GM12878 (cell line): ENCODE results near the gene SSRP1. TPM values are rescaled to one million over a fixed set of nuclear protein-coding genes. Genes with fewer than 3 reads are reported as not detected.

Source experiments
- ATAC-seq: fragments of 200-7000 bp; cut with Tn5 transposase; 3 replicates; pipeline ENCODE4 v1.9.1; 2020; ENCODE audit warnings: mild to moderate bottlenecking, moderate library complexity
- BruUV-seq: library from RNA; stranded (reverse); fragments of 400-500 nt; replicated peaks from 2 replicates; lab custom pipeline; 2021; lab: Mats Ljungman, UMichigan
- CTCF ChIA-PET: fragments of 300-600 bp; sonication (Branson Sonifier 250); formaldehyde crosslinking; extraction: SDS; loops from one replicate; lab custom pipeline; 2021; ENCODE audit warnings: inconsistent platforms; lab: Yijun Ruan, JAX
- POLR2A ChIA-PET: fragments of 350-600 bp; formaldehyde crosslinking; extraction: SDS; loops from one replicate; lab custom pipeline; 2021; ENCODE audit warnings: inconsistent platforms; lab: Charles Lee
- RAD21 ChIA-PET: fragments of 300-600 bp; sonication (Branson Sonifier 250); formaldehyde crosslinking; loops from one replicate; lab custom pipeline; 2023; ENCODE audit warnings: antibody characterized with exemption; ENCODE audit not compliant: unreplicated experiment; lab: Charles Lee
- SMC1A ChIA-PET: fragments of 300-600 bp; sonication (Branson Sonifier 250); formaldehyde crosslinking; loops from one replicate; lab custom pipeline; 2023; ENCODE audit not compliant: unreplicated experiment, uncharacterized antibody; lab: Charles Lee
- DNase-seq: peaks from one replicate; pipeline ENCODE4 v3.0.0-alpha.2; 2011; ENCODE audit warnings: low read depth, low spot score
- FAIRE-seq: peaks from 3 replicates; lab custom pipeline; 2011; peaks lifted over from hg19 to GRCh38; lab: Jason Lieb, UNC
- H2AFZ ChIP-seq: 2 replicates; pipeline ENCODE4 v1.6.0; 2011; ENCODE audit warnings: low read depth, low read length, control low read depth; ENCODE audit not compliant: control insufficient read depth
- H3K27ac ChIP-seq: 2 replicates; pipeline ENCODE4 v1.5.1; 2011; ENCODE audit warnings: control low read depth; ENCODE audit not compliant: control insufficient read depth, insufficient read depth
- H3K27me3 ChIP-seq, 2 experiments: replicated peaks in 1 of 2; 2 replicates each; pipeline versions ENCODE4 v1.6.0 to v1.6.1; 2011; ENCODE audit warnings: low read length in 1 of 2; ENCODE audit not compliant: control insufficient read depth in 2 of 2, insufficient read depth in 2 of 2
- H3K36me3 ChIP-seq, 2 experiments: 2 replicates each; pipeline ENCODE4 v1.5.1; 2011; ENCODE audit warnings: low read length in 1 of 2; ENCODE audit not compliant: control insufficient read depth in 2 of 2, insufficient read depth in 2 of 2
- H3K4me1 ChIP-seq: 2 replicates; pipeline ENCODE4 v1.6.1; 2011; ENCODE audit warnings: mild to moderate bottlenecking, low read length, moderate library complexity, mixed read lengths; ENCODE audit not compliant: control insufficient read depth, insufficient read depth
- H3K4me2 ChIP-seq: 2 replicates; pipeline ENCODE4 v1.6.0; 2011; ENCODE audit warnings: control low read depth; ENCODE audit not compliant: control insufficient read depth, insufficient read depth
- H3K4me3 ChIP-seq: fragments of 200-600 bp; sonication (generic); 2 replicates; pipeline ENCODE4 v1.5.1; 2016
- H3K79me2 ChIP-seq: 2 replicates; pipeline ENCODE4 v1.6.0; 2011; ENCODE audit warnings: low read length; ENCODE audit not compliant: control insufficient read depth, insufficient read depth
- H3K9ac ChIP-seq: 2 replicates; pipeline ENCODE4 v1.8.0; 2011; ENCODE audit warnings: low read length, control low read depth, mixed read lengths; ENCODE audit not compliant: control insufficient read depth, insufficient read depth
- H3K9me3 ChIP-seq: replicated peaks from 3 replicates; pipeline ENCODE4 v1.5.1; 2011; ENCODE audit warnings: mild to moderate bottlenecking, low read length; ENCODE audit not compliant: control insufficient read depth, insufficient read depth
- H4K20me1 ChIP-seq: 2 replicates; pipeline ENCODE4 v1.6.0; 2011; ENCODE audit not compliant: control insufficient read depth, insufficient read depth
- CREB1 ChIP-seq: IDR thresholded peaks from 2 replicates; pipeline ENCODE4 v1.6.1; 2012; ENCODE audit warnings: low read depth, mild to moderate bottlenecking, inconsistent platforms
- IKZF2 ChIP-seq, 2 experiments: fragments of 450-650 bp; IDR thresholded peaks; 2 replicates each; pipeline ENCODE4 v1.6.1; 2017; ENCODE audit warnings: mild to moderate bottlenecking in 2 of 2, moderate library complexity in 2 of 2
- NFIC ChIP-seq: IDR thresholded peaks from 2 replicates; pipeline ENCODE4 v1.6.1; 2012; ENCODE audit warnings: low read depth, mild to moderate bottlenecking, inconsistent platforms, low read length, moderate library complexity
- NFYA ChIP-seq: IDR thresholded peaks from 2 replicates; pipeline ENCODE4 v1.6.1; 2011; ENCODE audit warnings: low read depth, mild to moderate bottlenecking, low read length, improper control_type of control experiment, borderline replicate concordance
- POLR2A ChIP-seq: IDR thresholded peaks from 2 replicates; pipeline ENCODE4 v1.6.1; 2011; ENCODE audit warnings: low read depth, mild to moderate bottlenecking, low read length
- SIN3A ChIP-seq: IDR thresholded peaks from 2 replicates; pipeline ENCODE4 v1.6.1; 2012; ENCODE audit warnings: low read depth, low read length, improper control_type of control experiment
- SMC3 ChIP-seq: IDR thresholded peaks from 2 replicates; pipeline ENCODE4 v1.6.1; 2011; ENCODE audit warnings: low read length, improper control_type of control experiment, borderline replicate concordance
- TCF7 ChIP-seq: IDR thresholded peaks from 2 replicates; pipeline ENCODE4 v1.6.1; 2014; ENCODE audit warnings: antibody characterized with exemption, borderline replicate concordance
- ZBTB40 ChIP-seq: fragments of 450-650 bp; IDR thresholded peaks from 2 replicates; pipeline ENCODE4 v1.6.1; 2016; ENCODE audit warnings: mild to moderate bottlenecking, moderate library complexity, borderline replicate concordance
- WGBS: methylation state at CpG from one replicate; pipeline ENCODE4 v1.1.6; 2016; ENCODE audit warnings: low lambda C conversion rate; ENCODE audit not compliant: insufficient replicate concordance, insufficient coverage; ENCODE audit errors: missing lambda C conversion rate; 5-methylcytosine and 5-hydroxymethylcytosine counted together
- in situ Hi-C: fragments of 300-500 bp; cut with MboI; formaldehyde crosslinking; loops from 9 replicates; pipeline ENCODE4 v1.14.3; 2018; ENCODE audit warnings: mixed read lengths
- intact Hi-C: fragments of 100-400 bp; cut with micrococcal nuclease; formaldehyde crosslinking; loops from one replicate; pipeline ENCODE4 v1.14.2; 2022; ENCODE audit not compliant: unreplicated experiment
- polyA plus RNA-seq, 11 experiments: library from polyadenylated mRNA; depleted of rRNA in 4 of 11; unstranded in 6 of 11; stranded (reverse) in 5 of 11; fragments of >200 nt; fragmentation: Nextera tagmentation in 4 of 11; fragmentation: Illumina TruSeq in 1 of 11; extraction: Ambion mirVana in 4 of 11; extraction: Trizol in 1 of 11; gene quantifications; 1 replicate in 1 of 11; 2 replicates in 10 of 11; pipeline versions ENCODE4 v1.2.1 to v1.2.3, GENCODE V29; 2011 to 2016; ENCODE audit warnings: inconsistent platforms in 2 of 11, missing spikeins in 2 of 11, low read depth in 1 of 11
- total RNA-seq, 4 experiments: library from RNA; depleted of rRNA in 3 of 4; stranded (reverse); fragments of >200 nt in 3 of 4; fragmentation: Illumina TruSeq in 1 of 4; extraction: Trizol in 1 of 4; gene quantifications; 2 replicates each; pipeline versions ENCODE4 v1.2.1 to v1.2.3, GENCODE V29; 2013 to 2021
- TF ChIP-seq, protein P1 (sequence below), 3 experiments: IDR thresholded peaks in 2 of 3; conservative IDR thresholded peaks in 1 of 3; 2 replicates each; pipeline ENCODE4 v1.5.1; 2011; ENCODE audit warnings: low read depth in 3 of 3, low read length in 3 of 3, mild to moderate bottlenecking in 3 of 3, control low read depth in 2 of 3, moderate library complexity in 2 of 3, inconsistent platforms in 1 of 3, mixed read lengths in 1 of 3; ENCODE audit not compliant: control insufficient read depth in 2 of 3, insufficient read depth in 1 of 3; ENCODE audit errors: extremely low read depth in 1 of 3

The SSRP1 gene
- total and polyA plus RNA-seq, 10 of the 15 experiments (the other 5 are each of a cell fraction or from before 2014, with no cell fraction given): 73.6 to 279 (median 138) TPM

DNA sequence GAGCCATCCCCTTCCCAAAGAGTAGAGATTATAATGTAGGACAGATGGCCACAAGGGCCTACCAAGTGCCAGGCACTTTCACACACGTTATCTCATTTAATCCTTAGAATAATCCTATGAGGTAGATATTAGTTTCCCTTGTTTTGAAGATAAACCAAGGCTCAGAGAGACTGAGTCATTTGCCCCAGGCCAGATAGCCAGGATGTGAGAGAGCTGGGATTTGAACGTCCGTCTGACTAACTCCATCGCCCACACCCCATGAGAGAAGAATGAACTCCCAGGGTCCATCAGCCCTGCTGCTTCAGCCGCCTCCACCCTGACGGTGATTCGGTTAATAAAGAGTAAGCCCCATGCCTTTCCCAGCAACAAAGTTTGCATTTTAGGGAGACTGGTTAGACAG is 34.6 kb upstream of the SSRP1 start:
- ChIA-PET RAD21 (no interaction called here), CTCF (no interaction called here), POLR2A (no interaction called here)
- no peak for ATAC-seq
- Histone ChIP-seq H3K27ac (no peak overlapping the region), H3K36me3 (no peaks in the 10 kb centered on the region)
- in situ Hi-C loops: no loop called here
- TF ChIP-seq, protein P1, sequence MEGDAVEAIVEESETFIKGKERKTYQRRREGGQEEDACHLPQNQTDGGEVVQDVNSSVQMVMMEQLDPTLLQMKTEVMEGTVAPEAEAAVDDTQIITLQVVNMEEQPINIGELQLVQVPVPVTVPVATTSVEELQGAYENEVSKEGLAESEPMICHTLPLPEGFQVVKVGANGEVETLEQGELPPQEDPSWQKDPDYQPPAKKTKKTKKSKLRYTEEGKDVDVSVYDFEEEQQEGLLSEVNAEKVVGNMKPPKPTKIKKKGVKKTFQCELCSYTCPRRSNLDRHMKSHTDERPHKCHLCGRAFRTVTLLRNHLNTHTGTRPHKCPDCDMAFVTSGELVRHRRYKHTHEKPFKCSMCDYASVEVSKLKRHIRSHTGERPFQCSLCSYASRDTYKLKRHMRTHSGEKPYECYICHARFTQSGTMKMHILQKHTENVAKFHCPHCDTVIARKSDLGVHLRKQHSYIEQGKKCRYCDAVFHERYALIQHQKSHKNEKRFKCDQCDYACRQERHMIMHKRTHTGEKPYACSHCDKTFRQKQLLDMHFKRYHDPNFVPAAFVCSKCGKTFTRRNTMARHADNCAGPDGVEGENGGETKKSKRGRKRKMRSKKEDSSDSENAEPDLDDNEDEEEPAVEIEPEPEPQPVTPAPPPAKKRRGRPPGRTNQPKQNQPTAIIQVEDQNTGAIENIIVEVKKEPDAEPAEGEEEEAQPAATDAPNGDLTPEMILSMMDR (IDR thresholded peaks at IDR 0.05 in 2 of 3, conservative IDR thresholded peaks at IDR 0.05 in 1 of 3; ENCODE audit: control insufficient read depth in 2 of 3, extremely low read depth in 1 of 3, insufficient read depth in 1 of 3, low read depth in 3 of 3, low read length in 3 of 3): no peak
- no peak for TF ChIP-seq SIN3A
- TF ChIP-seq ZBTB40: no peak
- no peak for TF ChIP-seq IKZF2 (IDR thresholded peaks at IDR 0.05)
- no peak for TF ChIP-seq CREB1
- TF ChIP-seq NFYA: no peak
- no peak for TF ChIP-seq NFIC
- TF ChIP-seq SMC3: no peak
- no peak for TF ChIP-seq POLR2A
- no peak for TF ChIP-seq TCF7
- TF ChIP-seq, all 136 proteins: peak for 0
- DNase-seq: no peak
- H4K20me1 ChIP-seq: no peaks in the 10 kb centered on the region
- no peak for FAIRE-seq
- no peak overlapping the region for H3K9ac ChIP-seq
- H3K9me3 ChIP-seq: no peaks in the 10 kb centered on the region
- BruUV-seq: no TSS peak
- no peaks in the 10 kb centered on the region for H3K79me2 ChIP-seq
- SMC1A ChIA-PET: no interaction called here
- intact Hi-C loops: no loop called here
- no peak overlapping the region for H3K4me2 ChIP-seq
- no peaks in the 10 kb centered on the region for H3K27me3 ChIP-seq
- H3K4me1 ChIP-seq: no peaks in the 10 kb centered on the region
- H2AFZ ChIP-seq: no peak overlapping the region
- no peak overlapping the region for H3K4me3 ChIP-seq
- WGBS: 48% methylated on average over 7 of the region's 7 CpGs
